ENCODE data around the gene ROPN1L. TPM values are rescaled to one million over a fixed set of nuclear protein-coding genes. Genes with fewer than 3 reads are reported as not detected.
A peak's percentile ranks its signal among the peaks of the same experiment; 100 is the strongest.

The ROPN1L gene
- total RNA-seq, 3 donors from 2014 or later = not detected

DNA sequence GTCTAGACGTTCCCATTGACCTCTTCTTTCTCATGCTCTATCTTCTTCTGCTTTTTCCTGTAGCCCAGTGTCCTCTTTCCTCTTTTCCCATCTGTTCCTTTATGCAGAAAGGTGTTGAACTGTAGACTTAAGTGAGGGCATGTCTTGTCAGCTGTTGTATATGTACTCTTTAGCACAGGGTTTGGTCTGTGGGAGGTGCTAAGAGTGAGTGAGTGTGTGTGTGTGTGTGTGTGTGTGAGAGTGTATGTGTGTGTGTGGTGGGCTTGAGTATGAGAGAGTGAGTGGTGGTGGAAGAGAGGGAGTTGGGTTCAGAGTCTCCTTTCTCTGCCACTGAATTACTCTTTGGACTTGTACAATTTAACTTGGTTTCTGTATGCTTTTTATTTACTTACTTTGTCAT lies 10.3 kb upstream of the ROPN1L start:
- intact Hi-C loops (cut with DNase I, micrococcal nuclease) = no loop called here
- Histone ChIP-seq H3K4me3 (no peak overlapping the region), H3K9me3 (no peaks in the 10 kb centered on the region), H3K4me1 (ENCODE audit: low read depth) (no peaks in the 10 kb centered on the region), H3K36me3 (ENCODE audit: low read depth) (peaks cover 14% of the 10 kb centered on the region)
- TF ChIP-seq, protein P1, sequence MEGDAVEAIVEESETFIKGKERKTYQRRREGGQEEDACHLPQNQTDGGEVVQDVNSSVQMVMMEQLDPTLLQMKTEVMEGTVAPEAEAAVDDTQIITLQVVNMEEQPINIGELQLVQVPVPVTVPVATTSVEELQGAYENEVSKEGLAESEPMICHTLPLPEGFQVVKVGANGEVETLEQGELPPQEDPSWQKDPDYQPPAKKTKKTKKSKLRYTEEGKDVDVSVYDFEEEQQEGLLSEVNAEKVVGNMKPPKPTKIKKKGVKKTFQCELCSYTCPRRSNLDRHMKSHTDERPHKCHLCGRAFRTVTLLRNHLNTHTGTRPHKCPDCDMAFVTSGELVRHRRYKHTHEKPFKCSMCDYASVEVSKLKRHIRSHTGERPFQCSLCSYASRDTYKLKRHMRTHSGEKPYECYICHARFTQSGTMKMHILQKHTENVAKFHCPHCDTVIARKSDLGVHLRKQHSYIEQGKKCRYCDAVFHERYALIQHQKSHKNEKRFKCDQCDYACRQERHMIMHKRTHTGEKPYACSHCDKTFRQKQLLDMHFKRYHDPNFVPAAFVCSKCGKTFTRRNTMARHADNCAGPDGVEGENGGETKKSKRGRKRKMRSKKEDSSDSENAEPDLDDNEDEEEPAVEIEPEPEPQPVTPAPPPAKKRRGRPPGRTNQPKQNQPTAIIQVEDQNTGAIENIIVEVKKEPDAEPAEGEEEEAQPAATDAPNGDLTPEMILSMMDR (IDR thresholded peaks at IDR 0.05) = no peak
- ATAC-seq (peak; percentile 49), DNase-seq (no peak)

DNA sequence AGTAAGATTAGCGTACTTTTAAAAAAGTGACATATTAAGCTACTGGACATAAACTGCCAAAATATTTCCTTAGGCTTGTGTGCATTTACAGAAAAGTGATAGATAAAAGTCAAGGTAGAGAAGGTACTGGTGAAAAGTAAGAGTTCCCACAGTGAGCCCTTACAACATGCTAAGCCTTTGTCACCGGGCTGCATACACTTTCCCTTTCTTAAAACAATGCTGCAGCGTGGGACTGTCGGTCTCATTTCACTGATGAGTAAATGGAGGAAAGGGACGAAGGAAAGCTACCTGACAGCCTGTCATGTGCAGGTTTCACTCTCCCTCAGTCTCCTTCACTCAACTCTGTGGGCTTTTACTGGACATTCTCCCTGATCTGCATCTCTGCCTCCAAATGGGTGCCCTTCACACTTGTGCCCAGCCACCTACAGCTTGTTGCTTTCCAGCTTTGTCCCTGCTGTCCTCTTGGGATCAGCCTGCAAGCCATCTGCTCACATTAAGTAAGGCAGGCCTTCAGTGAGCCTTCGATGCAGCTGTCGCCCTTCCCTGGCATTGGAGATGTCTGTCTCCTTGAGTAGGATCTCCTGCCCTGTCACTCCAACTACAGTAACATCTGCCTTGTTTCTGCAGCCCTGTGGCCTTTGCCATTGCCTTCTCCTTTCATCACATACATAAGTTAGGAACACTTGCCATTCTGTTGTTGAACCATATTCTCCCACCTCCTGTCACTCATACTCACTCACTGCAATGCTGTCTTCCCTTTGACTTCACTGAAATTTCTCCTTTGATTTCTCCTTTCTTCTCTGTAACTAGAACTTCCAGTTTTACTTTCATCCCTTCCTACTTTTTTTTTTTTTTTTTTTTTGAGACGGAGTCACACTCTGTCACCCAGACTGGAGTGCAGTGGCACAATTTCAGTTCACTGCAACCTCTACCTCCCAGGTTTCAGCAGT lies 9.3 kb upstream of the ROPN1L start:
- Histone ChIP-seq H3K4me1 (ENCODE audit: low read depth) (no peaks in the 10 kb centered on the region), H3K9me3 (no peaks in the 10 kb centered on the region), H3K36me3 (ENCODE audit: low read depth) (peaks cover 14% of the 10 kb centered on the region), H3K4me3 (no peak overlapping the region)
- no peak for ATAC-seq
- TF ChIP-seq, protein P1 (IDR thresholded peaks at IDR 0.05) = no peak
- intact Hi-C loops (cut with DNase I, micrococcal nuclease) = no loop called here
- DNase-seq = no peak

DNA sequence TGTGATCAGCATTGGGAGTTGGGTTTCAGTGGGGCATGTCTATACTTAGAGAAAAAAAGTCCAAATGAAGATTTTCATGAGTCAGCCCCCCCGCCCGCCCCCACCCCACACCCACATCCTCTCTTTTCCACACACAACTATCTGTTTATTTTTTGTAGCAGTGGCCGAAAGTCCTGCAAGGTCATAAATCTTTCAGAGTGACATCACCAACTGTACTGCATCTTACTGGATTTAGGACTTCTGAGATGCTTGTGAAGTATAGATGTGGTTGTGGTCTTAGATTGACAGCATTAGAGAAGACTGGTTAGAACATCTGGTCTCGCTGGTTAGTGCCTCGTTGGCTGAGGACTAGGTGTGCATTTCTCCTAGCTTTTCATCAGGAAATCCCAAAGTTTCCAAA lies 7.3 kb upstream of the ROPN1L start:
- Histone ChIP-seq H3K4me3 (no peak overlapping the region), H3K4me1 (ENCODE audit: low read depth) (no peaks in the 10 kb centered on the region), H3K9me3 (no peaks in the 10 kb centered on the region), H3K36me3 (ENCODE audit: low read depth) (peaks cover 14% of the 10 kb centered on the region)
- intact Hi-C loops (cut with DNase I, micrococcal nuclease) = no loop called here
- no peak for ATAC-seq
- TF ChIP-seq, protein P1 (IDR thresholded peaks at IDR 0.05) = no peak
- no peak for DNase-seq

DNA sequence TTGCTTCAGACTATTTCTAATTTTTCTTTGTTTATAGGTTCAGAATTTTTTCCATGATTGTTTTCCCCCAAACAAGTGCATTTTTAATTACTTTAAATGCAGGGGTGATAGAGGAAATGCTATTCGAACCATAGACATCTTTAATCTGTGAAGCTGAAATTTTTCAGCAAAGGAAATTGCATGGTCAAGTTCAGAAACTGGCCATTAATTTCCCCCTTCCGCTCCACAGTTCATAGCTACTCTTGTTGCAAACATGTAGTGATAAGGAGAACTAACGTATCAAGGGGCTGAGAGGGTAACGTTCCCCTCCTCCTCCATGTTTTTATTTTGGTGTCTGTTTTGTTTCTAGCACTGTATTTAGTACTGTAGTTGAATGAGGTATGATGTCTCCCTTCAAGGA lies 3.4 kb upstream of the ROPN1L start:
- Histone ChIP-seq H3K9me3 (no peaks in the 10 kb centered on the region), H3K4me3 (no peak overlapping the region), H3K4me1 (ENCODE audit: low read depth) (peaks cover 13% of the 10 kb centered on the region), H3K36me3 (ENCODE audit: low read depth) (peaks cover 8% of the 10 kb centered on the region)
- TF ChIP-seq, protein P1 (IDR thresholded peaks at IDR 0.05) = no peak
- DNase-seq (no peak), ATAC-seq (no peak)
- intact Hi-C loops (cut with DNase I, micrococcal nuclease) = no loop called here

DNA sequence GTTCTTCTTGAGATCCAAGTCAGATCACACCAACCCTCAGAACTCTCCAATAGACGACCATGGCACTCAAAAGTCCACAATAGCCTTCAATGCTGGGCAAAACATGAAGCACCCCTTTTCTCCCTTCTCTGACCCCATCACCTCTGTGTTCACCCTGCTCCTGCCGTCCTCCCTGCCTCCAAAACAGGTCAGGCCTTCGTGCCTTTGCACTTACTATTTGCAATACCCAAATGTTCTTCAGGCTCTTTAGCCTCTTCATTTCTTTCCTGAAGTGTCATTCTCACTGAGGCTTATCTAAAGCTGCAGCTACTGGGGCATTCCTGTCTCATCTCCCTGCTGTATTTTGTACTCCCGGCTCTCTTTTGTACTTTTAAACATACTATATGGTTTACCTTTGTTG lies 2.0 kb upstream of the ROPN1L start:
- TF ChIP-seq, protein P1 (IDR thresholded peaks at IDR 0.05) = no peak
- Histone ChIP-seq H3K9me3 (no peaks in the 10 kb centered on the region), H3K4me1 (ENCODE audit: low read depth) (peaks cover 13% of the 10 kb centered on the region), H3K36me3 (ENCODE audit: low read depth) (no peaks in the 10 kb centered on the region), H3K4me3 (no peak overlapping the region)
- intact Hi-C loops (cut with DNase I, micrococcal nuclease) = no loop called here
- ATAC-seq (no peak), DNase-seq (no peak)

Data from mucosa of descending colon (tissue), 3 donors.